Measurements from ENCODE around the gene SLC17A7.
A peak's percentile ranks its signal among the peaks of the same experiment; 100 is the strongest.
"Not testable (repeated sequence)": the region's sequence is repeated elsewhere in the genome, so short reads cannot be mapped to it uniquely, and the experiment has no call there.

The SLC17A7 gene

DNA sequence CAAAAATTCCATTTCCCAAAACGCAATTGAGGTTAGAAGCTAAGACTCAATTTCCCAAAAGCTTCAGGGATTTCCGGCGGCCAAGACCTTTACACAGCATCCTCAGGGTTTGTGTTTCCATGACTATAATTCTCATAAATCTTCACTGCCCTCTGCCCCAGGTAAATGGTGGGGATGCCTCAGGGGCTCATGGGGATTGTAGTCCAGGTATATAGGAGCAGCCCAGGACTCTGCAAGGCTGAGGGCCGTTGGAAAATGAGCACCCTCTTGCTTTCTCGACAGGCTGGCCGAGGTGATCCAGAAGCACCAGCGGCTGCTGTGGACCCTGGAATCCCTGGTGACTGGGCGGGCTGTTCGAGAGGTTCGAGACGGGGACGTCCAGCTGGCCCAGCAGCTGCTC is 18.1 kb upstream of the SLC17A7 start:
- peaks cover 9% of the 10 kb centered on the region for H3K36me3 Mint-ChIP-seq (ENCODE audit: low read depth)
- H3K27ac Mint-ChIP-seq: no peak overlapping the region
- H3K9me3 Mint-ChIP-seq: no peaks in the 10 kb centered on the region
- peaks cover 6% of the 10 kb centered on the region for H3K4me1 Mint-ChIP-seq (ENCODE audit: low read depth)
- H3K27me3 Mint-ChIP-seq (ENCODE audit: low read depth): no peaks in the 10 kb centered on the region
- H3K4me3 Mint-ChIP-seq: no peak overlapping the region

GRCh38 chr19:49458567-49458903 is 17.2 kb upstream of the SLC17A7 start:
- peaks cover 9% of the 10 kb centered on the region for H3K36me3 Mint-ChIP-seq (ENCODE audit: low read depth)
- no peaks in the 10 kb centered on the region for H3K27me3 Mint-ChIP-seq (ENCODE audit: low read depth)
- no peak overlapping the region for H3K27ac Mint-ChIP-seq
- H3K4me3 Mint-ChIP-seq: no peak overlapping the region
- H3K4me1 Mint-ChIP-seq (ENCODE audit: low read depth): peaks cover 10% of the 10 kb centered on the region
- no peaks in the 10 kb centered on the region for H3K9me3 Mint-ChIP-seq

DNA sequence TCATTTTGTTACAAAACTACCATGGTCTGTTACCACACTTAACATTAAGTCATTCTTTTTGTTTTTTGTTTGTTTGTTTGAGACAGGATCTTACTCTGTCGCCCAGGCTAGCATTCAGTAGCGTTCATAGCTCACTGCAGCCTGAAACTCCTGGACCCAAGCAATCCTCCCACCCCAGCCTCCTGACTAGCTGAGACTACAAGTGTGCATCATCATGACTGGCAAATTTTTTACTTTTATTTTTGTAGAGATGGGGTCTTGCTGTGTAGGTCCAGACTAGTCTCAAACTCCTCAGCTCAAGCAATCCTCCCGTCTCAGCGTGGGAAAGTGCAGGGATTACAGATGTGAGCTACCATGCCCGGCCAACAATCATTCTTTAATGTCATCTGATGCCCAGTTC is 15.0 kb upstream of the SLC17A7 start:
- H3K27me3 Mint-ChIP-seq (ENCODE audit: low read depth): no peaks in the 10 kb centered on the region
- H3K9me3 Mint-ChIP-seq: no peaks in the 10 kb centered on the region
- H3K4me1 Mint-ChIP-seq (ENCODE audit: low read depth): peaks cover 23% of the 10 kb centered on the region
- peak overlapping the region; percentile 68 for H3K27ac Mint-ChIP-seq
- peaks cover 11% of the 10 kb centered on the region for H3K36me3 Mint-ChIP-seq (ENCODE audit: low read depth)
- H3K4me3 Mint-ChIP-seq: no peak overlapping the region

DNA sequence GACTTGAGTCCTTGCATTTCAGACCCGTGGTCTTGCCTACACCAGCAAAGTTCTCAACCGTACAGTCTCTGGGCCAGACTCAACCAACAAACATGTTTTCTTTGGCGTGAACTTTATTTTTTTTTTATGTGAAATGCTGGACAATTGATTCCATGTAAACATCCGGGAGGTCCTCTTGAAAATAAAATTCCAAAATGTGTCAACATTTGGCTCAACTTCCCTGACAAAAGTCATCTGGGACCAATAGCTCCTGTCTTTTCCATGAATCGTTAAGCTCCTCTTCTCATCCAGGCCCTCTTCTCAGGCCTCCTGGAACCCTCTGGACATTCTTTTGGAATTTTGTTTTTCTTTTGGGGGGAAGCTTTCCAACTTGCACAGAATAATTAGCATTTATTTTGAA is 14.4 kb upstream of the SLC17A7 start:
- H3K27ac Mint-ChIP-seq: peak overlapping the region; percentile 68

DNA sequence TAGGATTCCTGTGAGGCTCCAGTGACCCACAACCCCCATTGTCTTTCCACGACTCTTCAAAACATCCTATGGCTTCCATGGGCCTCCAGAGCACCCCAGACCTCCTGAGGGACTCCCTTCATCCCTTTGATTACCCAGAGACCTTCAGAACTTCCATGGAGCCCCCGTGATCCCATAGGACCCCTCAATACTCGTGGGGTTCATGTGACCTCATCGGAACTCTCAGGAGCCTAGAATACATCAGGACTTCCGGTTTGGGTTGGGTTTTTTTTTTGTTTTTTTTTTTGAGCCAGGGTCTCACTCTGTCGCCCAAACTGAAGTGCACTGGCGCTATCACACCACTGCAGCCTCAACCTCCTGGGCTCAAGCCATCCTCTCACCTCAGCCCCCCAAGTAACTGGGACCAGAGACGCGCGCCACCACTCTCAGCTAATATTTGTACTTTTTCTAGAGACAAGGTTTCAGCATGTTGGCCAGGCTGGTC is 12.5 kb upstream of the SLC17A7 start:
- Mint-ChIP-seq H3K4me3 (peak overlapping the region; percentile 97), H3K4me1 (ENCODE audit: low read depth) (peaks cover 32% of the 10 kb centered on the region), H3K36me3 (ENCODE audit: low read depth) (peaks cover 25% of the 10 kb centered on the region), H3K27ac (peak overlapping the region; percentile 100), H3K9me3 (no peaks in the 10 kb centered on the region), H3K27me3 (ENCODE audit: low read depth) (no peaks in the 10 kb centered on the region)

More for the DNA sequence above, 14.4 kb upstream of the SLC17A7 start:
- no peaks in the 10 kb centered on the region for H3K9me3 Mint-ChIP-seq
- H3K27me3 Mint-ChIP-seq (ENCODE audit: low read depth): no peaks in the 10 kb centered on the region
- H3K4me1 Mint-ChIP-seq (ENCODE audit: low read depth): peaks cover 23% of the 10 kb centered on the region
- H3K36me3 Mint-ChIP-seq (ENCODE audit: low read depth): peaks cover 12% of the 10 kb centered on the region
- H3K4me3 Mint-ChIP-seq: no peak overlapping the region

GRCh38 chr19:49453013-49453756 is 11.9 kb upstream of the SLC17A7 start, which contains the start of gene ALDH16A1:
ALDH16A1 (plus strand) TSS chr19:49453225; CDS start chr19:49453332, 107 bp downstream.
- no peaks in the 10 kb centered on the region for H3K9me3 Mint-ChIP-seq
- no peaks in the 10 kb centered on the region for H3K27me3 Mint-ChIP-seq (ENCODE audit: low read depth)
- H3K4me3 Mint-ChIP-seq: peak within 1 kb of the TSS; percentile 99
- peaks cover 37% of the 10 kb centered on the region for H3K4me1 Mint-ChIP-seq (ENCODE audit: low read depth)
- H3K27ac Mint-ChIP-seq: peak within 1 kb of the TSS; percentile 100
- H3K36me3 Mint-ChIP-seq (ENCODE audit: low read depth): peaks cover 30% of the 10 kb centered on the region

GRCh38 chr19:49451430-49452181 is 10.3 kb upstream of the SLC17A7 start, which contains the start of gene PIH1D1:
PIH1D1 (minus strand) TSS chr19:49451814; CDS start chr19:49451574, 240 bp downstream.
- H3K36me3 Mint-ChIP-seq (ENCODE audit: low read depth): peaks cover 30% of the 10 kb centered on the region
- H3K27ac Mint-ChIP-seq: peak within 1 kb of the TSS; percentile 100
- no peaks in the 10 kb centered on the region for H3K9me3 Mint-ChIP-seq
- H3K4me1 Mint-ChIP-seq (ENCODE audit: low read depth): peaks cover 36% of the 10 kb centered on the region
- no peaks in the 10 kb centered on the region for H3K27me3 Mint-ChIP-seq (ENCODE audit: low read depth)
- peak within 1 kb of the TSS; percentile 99 for H3K4me3 Mint-ChIP-seq

- Mint-ChIP-seq H3K4me1 (ENCODE audit: low read depth) (peaks cover 38% of the 10 kb centered on the region), H3K27me3 (ENCODE audit: low read depth) (no peaks in the 10 kb centered on the region), H3K9me3 (no peaks in the 10 kb centered on the region), H3K36me3 (ENCODE audit: low read depth) (peaks cover 34% of the 10 kb centered on the region), H3K27ac (peak overlapping the region; percentile 16), H3K4me3 (peak overlapping the region; percentile 99)
Observed at GRCh38 chr19:49450405-49450804, 9.1 kb upstream of the SLC17A7 start.

GRCh38 chr19:49448432-49448786 is 7.1 kb upstream of the SLC17A7 start:
- Mint-ChIP-seq H3K36me3 (ENCODE audit: low read depth) (peaks cover 34% of the 10 kb centered on the region), H3K4me3 (peak overlapping the region; percentile 51), H3K9me3 (no peaks in the 10 kb centered on the region), H3K27me3 (ENCODE audit: low read depth) (no peaks in the 10 kb centered on the region), H3K27ac (no peak overlapping the region), H3K4me1 (ENCODE audit: low read depth) (peaks cover 47% of the 10 kb centered on the region)

DNA sequence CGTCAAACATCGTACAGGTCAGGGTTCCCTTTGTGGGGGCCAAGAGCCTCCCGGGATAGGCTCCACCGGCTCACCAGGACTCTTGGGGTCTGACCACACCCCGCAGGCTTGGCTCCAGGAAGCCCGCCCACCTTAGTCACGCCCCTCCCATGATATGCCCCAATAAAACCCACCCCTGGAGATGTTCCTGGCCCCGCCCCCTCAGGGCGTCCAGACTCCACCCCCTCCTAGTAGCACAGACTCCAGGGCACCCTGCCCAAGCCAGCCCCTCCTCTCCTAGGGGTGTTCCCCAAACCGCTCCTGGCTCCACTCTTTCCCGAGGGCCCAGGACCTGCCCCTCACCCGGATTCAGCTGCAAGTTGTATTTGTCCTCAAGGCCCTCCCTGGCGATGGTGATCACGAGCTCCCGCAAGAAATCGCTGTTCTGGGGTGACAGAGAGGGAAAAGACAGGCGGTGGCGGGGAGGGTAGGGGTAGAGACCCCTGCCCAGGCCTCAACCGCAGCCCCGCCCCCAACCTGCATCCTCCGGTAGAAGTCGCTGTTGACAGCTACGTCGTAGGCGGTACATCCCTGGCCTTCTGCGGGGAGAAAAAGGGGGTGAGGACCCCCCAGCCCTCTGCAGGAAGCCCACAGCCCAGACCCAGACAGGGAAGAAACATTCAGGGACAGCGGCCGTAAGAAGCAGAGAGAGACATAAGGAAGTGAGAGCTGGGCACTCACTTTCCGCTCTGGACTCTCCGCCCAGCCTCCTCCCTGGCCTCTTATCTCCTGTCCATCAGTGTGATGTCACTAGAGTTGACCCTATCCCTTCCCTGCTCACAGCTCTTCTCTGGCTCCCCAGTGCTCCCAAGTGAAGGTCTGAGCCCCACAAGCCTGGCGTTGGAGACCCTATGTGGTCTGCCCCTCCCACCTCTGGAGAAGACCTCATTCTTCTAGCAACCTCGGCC is 6.4 kb upstream of the SLC17A7 start:
- peaks cover 34% of the 10 kb centered on the region for H3K36me3 Mint-ChIP-seq (ENCODE audit: low read depth)
- H3K27me3 Mint-ChIP-seq (ENCODE audit: low read depth): peaks cover under 1% of the 10 kb centered on the region
- H3K9me3 Mint-ChIP-seq: no peaks in the 10 kb centered on the region
- H3K4me3 Mint-ChIP-seq: no peak overlapping the region
- peaks cover 45% of the 10 kb centered on the region for H3K4me1 Mint-ChIP-seq (ENCODE audit: low read depth)
- H3K27ac Mint-ChIP-seq: no peak overlapping the region

GRCh38 chr19:49445997-49446396 is 4.7 kb upstream of the SLC17A7 start:
- peak overlapping the region; percentile 26 for H3K27ac Mint-ChIP-seq
- peaks cover 46% of the 10 kb centered on the region for H3K4me1 Mint-ChIP-seq (ENCODE audit: low read depth)
- no peak overlapping the region for H3K4me3 Mint-ChIP-seq
- H3K9me3 Mint-ChIP-seq: no peaks in the 10 kb centered on the region
- peaks cover 29% of the 10 kb centered on the region for H3K36me3 Mint-ChIP-seq (ENCODE audit: low read depth)
- H3K27me3 Mint-ChIP-seq (ENCODE audit: low read depth): peaks cover 16% of the 10 kb centered on the region

- Mint-ChIP-seq H3K27ac (peak overlapping the region; percentile 88), H3K27me3 (ENCODE audit: low read depth) (peaks cover 33% of the 10 kb centered on the region), H3K4me3 (peak overlapping the region; percentile 83), H3K4me1 (ENCODE audit: low read depth) (peaks cover 43% of the 10 kb centered on the region), H3K36me3 (ENCODE audit: low read depth) (peaks cover 17% of the 10 kb centered on the region)
- H3K9me3 Mint-ChIP-seq: not testable (repeated sequence)
Observed at GRCh38 chr19:49444100-49444700, 2.9 kb upstream of the SLC17A7 start.

- no peaks in the 10 kb centered on the region for H3K9me3 Mint-ChIP-seq
- H3K27me3 Mint-ChIP-seq (ENCODE audit: low read depth): peaks cover 40% of the 10 kb centered on the region
- peak overlapping the region; percentile 83 for H3K4me3 Mint-ChIP-seq
- H3K36me3 Mint-ChIP-seq (ENCODE audit: low read depth): peaks cover 12% of the 10 kb centered on the region
- peak overlapping the region; percentile 88 for H3K27ac Mint-ChIP-seq
- H3K4me1 Mint-ChIP-seq (ENCODE audit: low read depth): peaks cover 41% of the 10 kb centered on the region
Observed at GRCh38 chr19:49443366-49444099, 2.2 kb upstream of the SLC17A7 start.
